SU-DHL-6 (cell line): ENCODE data around the gene P4HTM.

ENCODE experiments used
- H2AFZ ChIP-seq: fragments of 200-600 bp; sonication (generic); 2 replicates; pipeline ENCODE4 v1.6.1; 2014; ENCODE audit warnings: low read depth, mild to moderate bottlenecking, moderate library complexity, mixed read lengths, antibody characterized with exemption, low read length; ENCODE audit not compliant: severe bottlenecking
- H3F3A ChIP-seq: fragments of 200-600 bp; shearing (Covaris generic); 2 replicates; pipeline ENCODE4 v1.6.0; 2016; ENCODE audit warnings: antibody characterized with exemption, mild to moderate bottlenecking; ENCODE audit not compliant: insufficient read depth
- H3K27ac ChIP-seq: fragments of 200-600 bp; sonication (generic); 2 replicates; pipeline ENCODE4 v1.5.1; 2016; ENCODE audit warnings: low read depth, mild to moderate bottlenecking, low read length, moderate library complexity, mixed read lengths
- H3K27me3 ChIP-seq: fragments of 200-600 bp; sonication (generic), shearing (Covaris generic); 2 replicates; pipeline ENCODE4 v1.6.0; 2014; ENCODE audit warnings: mild to moderate bottlenecking, low read length
- H3K36me3 ChIP-seq: fragments of 200-600 bp; sonication (generic); 2 replicates; pipeline ENCODE4 v1.6.1; 2014; ENCODE audit warnings: mild to moderate bottlenecking, low read length, mixed read lengths
- H3K4me2 ChIP-seq: fragments of 300-600, 200-600 bp; shearing (Covaris generic), sonication (generic); 2 replicates; pipeline ENCODE4 v1.6.0; 2014; ENCODE audit warnings: low read length, low read depth, mild to moderate bottlenecking; ENCODE audit not compliant: poor library complexity, severe bottlenecking
- H3K4me3 ChIP-seq: fragments of 200-600 bp; sonication (generic); 2 replicates; pipeline ENCODE4 v1.5.1; 2014; ENCODE audit warnings: antibody characterized with exemption, low read length, mild to moderate bottlenecking, mixed read lengths; ENCODE audit not compliant: insufficient read depth, poor library complexity, severe bottlenecking
- H3K79me2 ChIP-seq: fragments of 200-600 bp; sonication (generic); 2 replicates; pipeline ENCODE4 v1.6.1; 2014; ENCODE audit warnings: mild to moderate bottlenecking, low read length, moderate library complexity; ENCODE audit not compliant: insufficient read depth
- H3K9ac ChIP-seq: fragments of 200-600 bp; sonication (generic); 2 replicates; pipeline ENCODE4 v1.7.0; 2014; ENCODE audit warnings: mild to moderate bottlenecking, low read length
- H3K9me2 ChIP-seq: fragments of 200-600 bp; sonication (generic); replicated peaks from 2 replicates; pipeline ENCODE4 v1.6.1; 2014; ENCODE audit warnings: low read length; ENCODE audit not compliant: insufficient read depth
- H3K9me3 ChIP-seq: fragments of 200-600 bp; sonication (generic); 2 replicates; pipeline ENCODE4 v1.6.1; 2014; ENCODE audit warnings: low read length, mixed read lengths; ENCODE audit not compliant: insufficient read depth
- H4K20me1 ChIP-seq: fragments of 200-600 bp; sonication (generic); 2 replicates; pipeline ENCODE4 v1.6.1; 2014; ENCODE audit warnings: low read depth, mild to moderate bottlenecking, antibody characterized with exemption, low read length, moderate library complexity, mixed read lengths
- CTCF ChIP-seq: fragments of 200-600 bp; sonication (generic); IDR thresholded peaks from one replicate; pipeline ENCODE4 v1.5.1; 2017; ENCODE audit warnings: antibody characterized with exemption, mild to moderate bottlenecking, low read length, moderate library complexity; ENCODE audit not compliant: insufficient read depth, poor library complexity, severe bottlenecking
- EZH2phosphoT487 ChIP-seq: fragments of 200-600 bp; sonication (generic), shearing (Covaris generic); conservative IDR thresholded peaks from 2 replicates; pipeline ENCODE4 v1.6.1; 2018; ENCODE audit warnings: mild to moderate bottlenecking, antibody characterized with exemption, low read length, moderate library complexity, mixed read lengths

The P4HTM gene

DNA sequence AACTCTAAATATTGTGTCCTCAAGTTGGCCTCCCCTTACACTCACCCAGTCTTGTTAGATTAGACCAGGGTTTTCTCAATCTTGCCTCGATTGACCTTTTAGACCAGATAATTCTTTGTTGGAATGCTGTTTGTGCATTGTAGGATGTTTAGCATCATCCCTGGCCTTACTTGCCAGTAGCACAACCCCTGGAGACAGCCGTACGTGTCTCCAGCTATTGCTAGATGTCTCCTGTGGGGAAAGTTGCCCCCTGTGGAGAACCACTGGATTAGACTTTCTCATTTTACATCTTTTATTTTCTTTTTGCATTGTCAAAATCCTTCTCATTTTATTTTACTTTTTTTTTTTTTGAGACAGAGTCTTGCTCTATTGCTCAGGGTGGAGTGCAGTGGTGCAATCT, 19.4 kb downstream of the P4HTM start:
- Histone ChIP-seq H2AFZ (no peak overlapping the region), H4K20me1 (peaks cover 6% of the 10 kb centered on the region; the same call in 1 of the 2 replicates), H3K36me3 (no peaks in the 10 kb centered on the region), H3K79me2 (peaks cover 33% of the 10 kb centered on the region), H3K4me3 (no peak overlapping the region), H3K27ac (no peak overlapping the region), H3K4me2 (no peak overlapping the region), H3K9me3 (no peaks in the 10 kb centered on the region), H3K9ac (no peak overlapping the region), H3K9me2 (no peaks in the 10 kb centered on the region), H3F3A (peaks cover 7% of the 10 kb centered on the region; the same call in 1 of the 2 replicates), H3K27me3 (no peaks in the 10 kb centered on the region)
- TF ChIP-seq CTCF: no peak
- no peak for TF ChIP-seq EZH2phosphoT487

DNA sequence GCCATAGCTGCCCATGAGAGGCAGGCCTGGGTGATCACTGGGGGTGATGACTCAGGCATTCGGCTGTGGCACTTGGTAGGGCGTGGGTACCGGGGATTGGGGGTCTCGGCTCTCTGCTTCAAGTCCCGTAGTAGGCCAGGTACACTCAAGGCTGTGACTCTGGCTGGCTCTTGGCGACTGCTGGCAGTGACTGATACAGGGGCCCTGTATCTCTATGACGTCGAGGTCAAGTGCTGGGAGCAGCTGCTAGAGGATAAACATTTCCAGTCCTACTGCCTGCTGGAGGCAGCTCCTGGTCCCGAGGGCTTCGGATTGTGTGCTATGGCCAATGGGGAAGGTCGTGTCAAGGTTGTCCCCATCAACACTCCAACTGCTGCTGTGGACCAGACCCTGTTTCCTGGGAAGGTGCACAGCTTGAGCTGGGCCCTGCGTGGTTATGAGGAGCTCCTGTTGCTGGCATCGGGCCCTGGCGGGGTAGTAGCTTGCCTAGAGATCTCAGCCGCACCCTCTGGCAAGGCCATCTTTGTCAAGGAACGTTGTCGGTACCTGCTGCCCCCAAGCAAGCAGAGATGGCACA, 22.5 kb downstream of the P4HTM start:
- H3F3A ChIP-seq: peaks cover 14% of the 10 kb centered on the region
- peaks cover 33% of the 10 kb centered on the region for H3K79me2 ChIP-seq

GRCh38 chr3:49013113-49013737, 23.2 kb downstream of the P4HTM start:
- Histone ChIP-seq H3K9me3 (no peaks in the 10 kb centered on the region), H3K4me2 (no peak overlapping the region), H2AFZ (no peak overlapping the region), H3K27me3 (no peaks in the 10 kb centered on the region), H3K4me3 (no peak overlapping the region), H3F3A (peaks cover 13% of the 10 kb centered on the region), H3K9me2 (no peaks in the 10 kb centered on the region), H3K9ac (no peak overlapping the region), H3K79me2 (peaks cover 29% of the 10 kb centered on the region), H4K20me1 (peaks cover 3% of the 10 kb centered on the region; the same call in 1 of the 2 replicates), H3K27ac (no peak overlapping the region), H3K36me3 (no peaks in the 10 kb centered on the region)
- TF ChIP-seq EZH2phosphoT487 (no peak), CTCF (no peak)

More for the DNA sequence above, 22.5 kb downstream of the P4HTM start:
- no peak overlapping the region for H2AFZ ChIP-seq
- H3K36me3 ChIP-seq: no peaks in the 10 kb centered on the region
- no peaks in the 10 kb centered on the region for H3K9me3 ChIP-seq
- no peak for TF ChIP-seq EZH2phosphoT487
- no peak for TF ChIP-seq CTCF
- peaks cover 6% of the 10 kb centered on the region; the same call in 1 of the 2 replicates for H4K20me1 ChIP-seq
- H3K4me3 ChIP-seq: no peak overlapping the region
- no peak overlapping the region for H3K9ac ChIP-seq
- H3K27ac ChIP-seq: no peak overlapping the region
- H3K9me2 ChIP-seq: no peaks in the 10 kb centered on the region
- H3K27me3 ChIP-seq: no peaks in the 10 kb centered on the region
- no peak overlapping the region for H3K4me2 ChIP-seq
